Uterus (tissue), 2 donors: Measurements from ENCODE around the gene CAB39L.

ENCODE experiments used
- POLR2A ChIP-seq, 2 donors: fragments of 450-650 bp; IDR thresholded peaks; one replicate each; pipeline ENCODE4 v1.6.1; 2016; ENCODE audit warnings: antibody characterized with exemption in 2 of 2, mild to moderate bottlenecking in 1 of 2, moderate library complexity in 1 of 2
- TF ChIP-seq, protein P1 (sequence below), 4 experiments: fragments of 200-600 bp in 2 of 4; fragments of 450-650 bp in 2 of 4; sonication (generic) in 2 of 4; IDR thresholded peaks; one replicate each; pipeline ENCODE4 v1.5.1; 2016 to 2019; ENCODE audit warnings: antibody characterized with exemption in 4 of 4, mild to moderate bottlenecking in 2 of 4, moderate library complexity in 1 of 4

DNA sequence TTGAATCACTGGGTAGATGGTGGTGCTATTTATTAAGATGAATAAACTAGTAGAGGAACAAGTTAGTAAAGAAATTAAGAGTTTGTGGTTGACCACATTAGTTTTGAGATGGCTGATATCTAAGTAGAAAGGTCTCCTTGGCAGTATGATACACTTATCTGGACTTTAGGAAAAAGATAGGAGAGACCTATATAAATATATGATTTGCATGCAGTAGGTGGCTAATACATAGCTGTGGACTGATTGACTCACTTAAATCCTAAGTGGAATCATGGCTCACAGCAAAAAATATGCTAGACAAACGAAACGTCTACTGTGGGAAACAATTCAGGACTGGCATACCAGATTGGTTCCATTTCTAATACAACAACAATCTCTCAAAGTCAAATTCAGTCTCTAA, 92.0 kb downstream of the CAB39L start:
- TF ChIP-seq, protein P1, sequence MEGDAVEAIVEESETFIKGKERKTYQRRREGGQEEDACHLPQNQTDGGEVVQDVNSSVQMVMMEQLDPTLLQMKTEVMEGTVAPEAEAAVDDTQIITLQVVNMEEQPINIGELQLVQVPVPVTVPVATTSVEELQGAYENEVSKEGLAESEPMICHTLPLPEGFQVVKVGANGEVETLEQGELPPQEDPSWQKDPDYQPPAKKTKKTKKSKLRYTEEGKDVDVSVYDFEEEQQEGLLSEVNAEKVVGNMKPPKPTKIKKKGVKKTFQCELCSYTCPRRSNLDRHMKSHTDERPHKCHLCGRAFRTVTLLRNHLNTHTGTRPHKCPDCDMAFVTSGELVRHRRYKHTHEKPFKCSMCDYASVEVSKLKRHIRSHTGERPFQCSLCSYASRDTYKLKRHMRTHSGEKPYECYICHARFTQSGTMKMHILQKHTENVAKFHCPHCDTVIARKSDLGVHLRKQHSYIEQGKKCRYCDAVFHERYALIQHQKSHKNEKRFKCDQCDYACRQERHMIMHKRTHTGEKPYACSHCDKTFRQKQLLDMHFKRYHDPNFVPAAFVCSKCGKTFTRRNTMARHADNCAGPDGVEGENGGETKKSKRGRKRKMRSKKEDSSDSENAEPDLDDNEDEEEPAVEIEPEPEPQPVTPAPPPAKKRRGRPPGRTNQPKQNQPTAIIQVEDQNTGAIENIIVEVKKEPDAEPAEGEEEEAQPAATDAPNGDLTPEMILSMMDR (IDR thresholded peaks at IDR 0.05), result no peak
- TF ChIP-seq POLR2A (IDR thresholded peaks at IDR 0.05), result no peak
